ENCODE data around the gene HSPA1L.
"Not testable (repeated sequence)": the region's sequence is repeated elsewhere in the genome, so short reads cannot be mapped to it uniquely, and the experiment has no call there.

HSPA1L gene

GRCh38 chr6:31815025-31815838 lies at the start of gene HSPA1L, which contains the start of gene HSPA1A:
TSS of gene HSPA1L (minus strand) at chr6:31815283. CDS start at chr6:31811972, 3,311 bp downstream.
TSS of gene HSPA1A (plus strand) at chr6:31815543. CDS start at chr6:31815757, 214 bp downstream.
- no peak for DNase-seq (ENCODE audit: low spot score)

- DNase-seq (ENCODE audit: low spot score), result no peak
These were observed 49.7 kb upstream of the HSPA1L start for GRCh38 chr6:31864818-31865204.

GRCh38 chr6:31864123-31864562 lies 49.1 kb upstream of the HSPA1L start:
- not testable (repeated sequence) for DNase-seq (ENCODE audit: low spot score)

GRCh38 chr6:31862344-31863235 lies 47.5 kb upstream of the HSPA1L start, which contains the start of gene NEU1:
TSS of gene NEU1 (minus strand) at chr6:31862821. CDS start at chr6:31862776, 45 bp downstream.
- peak; percentile 100 for DNase-seq (ENCODE audit: low spot score)

- no peak for DNase-seq (ENCODE audit: low spot score)
These were observed 46.8 kb upstream of the HSPA1L start for GRCh38 chr6:31861919-31862343.

- no peak for DNase-seq (ENCODE audit: low spot score)
These were observed 46.1 kb upstream of the HSPA1L start for GRCh38 chr6:31861150-31861549.

GRCh38 chr6:31860349-31860748 lies 45.3 kb upstream of the HSPA1L start:
- no peak for DNase-seq (ENCODE audit: low spot score)

- no peak for DNase-seq (ENCODE audit: low spot score)
These were observed 44.8 kb upstream of the HSPA1L start for GRCh38 chr6:31859923-31860322.

GRCh38 chr6:31858707-31859106 lies 43.6 kb upstream of the HSPA1L start:
- DNase-seq (ENCODE audit: low spot score), result no peak

GRCh38 chr6:31857774-31858173 lies 42.7 kb upstream of the HSPA1L start:
- not testable (repeated sequence) for DNase-seq (ENCODE audit: low spot score)

GRCh38 chr6:31851980-31852718 lies 37.1 kb upstream of the HSPA1L start:
- not testable (repeated sequence) for DNase-seq (ENCODE audit: low spot score)

GRCh38 chr6:31851485-31851832 lies 36.4 kb upstream of the HSPA1L start:
- DNase-seq (ENCODE audit: low spot score), result no peak

- DNase-seq (ENCODE audit: low spot score), result no peak
These were observed 35.8 kb upstream of the HSPA1L start for GRCh38 chr6:31850765-31851484.

GRCh38 chr6:31847276-31847978 lies 32.3 kb upstream of the HSPA1L start:
- DNase-seq (ENCODE audit: low spot score), result no peak

GRCh38 chr6:31844507-31844906 lies 29.4 kb upstream of the HSPA1L start:
- no peak for DNase-seq (ENCODE audit: low spot score)

GRCh38 chr6:31842053-31842452 lies 27.0 kb upstream of the HSPA1L start:
- DNase-seq (ENCODE audit: low spot score), result no peak

GRCh38 chr6:31839779-31840126 lies 24.7 kb upstream of the HSPA1L start:
- DNase-seq (ENCODE audit: low spot score), result not testable (repeated sequence)

GRCh38 chr6:31838968-31839367 lies 23.9 kb upstream of the HSPA1L start:
- no peak for DNase-seq (ENCODE audit: low spot score)

- DNase-seq (ENCODE audit: low spot score), result not testable (repeated sequence)
These were observed 23.1 kb upstream of the HSPA1L start for GRCh38 chr6:31838114-31838553.

- no peak for DNase-seq (ENCODE audit: low spot score)
These were observed 22.5 kb upstream of the HSPA1L start for GRCh38 chr6:31837369-31838113.
